Inferior parietal cortex (tissue), 1 donor: ENCODE results near the gene ZNF484.
A peak's percentile ranks its signal among the peaks of the same experiment; 100 is the strongest.
"Not testable (repeated sequence)": the region's sequence is repeated elsewhere in the genome, so short reads cannot be mapped to it uniquely, and the experiment has no call there.

Experiments used
- DNase-seq: peaks from one replicate; pipeline ENCODE4 v3.0.0-alpha.2; 2016; ENCODE audit errors: extremely low spot score

ZNF484 gene

GRCh38 chr9:92860867-92861266 lies 17.0 kb downstream of the ZNF484 start:
- DNase-seq, result peak; percentile 34

GRCh38 chr9:92857236-92857635 lies 20.6 kb downstream of the ZNF484 start:
- DNase-seq, result no peak

GRCh38 chr9:92853716-92854115 lies 24.1 kb downstream of the ZNF484 start:
- DNase-seq, result no peak

GRCh38 chr9:92850898-92851297 lies 26.9 kb downstream of the ZNF484 start:
- no peak for DNase-seq

- DNase-seq, result not testable (repeated sequence)
Measured at GRCh38 chr9:92848740-92849139, 29.1 kb downstream of the ZNF484 start.

- DNase-seq, result no peak
Measured at GRCh38 chr9:92846662-92847145, 31.1 kb downstream of the ZNF484 start.

GRCh38 chr9:92838411-92838810 lies 39.4 kb downstream of the ZNF484 start:
- DNase-seq, result not testable (repeated sequence)

GRCh38 chr9:92837191-92837590 lies 40.6 kb downstream of the ZNF484 start:
- DNase-seq, result no peak

GRCh38 chr9:92829420-92829819 lies 48.4 kb downstream of the ZNF484 start:
- DNase-seq, result no peak

GRCh38 chr9:92825065-92825464 lies 52.8 kb downstream of the ZNF484 start:
- DNase-seq, result not testable (repeated sequence)

GRCh38 chr9:92820964-92821363 lies 56.9 kb downstream of the ZNF484 start:
- DNase-seq, result no peak

- DNase-seq, result not testable (repeated sequence)
Measured at GRCh38 chr9:92819898-92820297, 57.9 kb downstream of the ZNF484 start.

GRCh38 chr9:92809629-92810326 lies 68.1 kb downstream of the ZNF484 start:
- DNase-seq, result not testable (repeated sequence)

GRCh38 chr9:92808726-92809451 lies 68.9 kb downstream of the ZNF484 start:
- peak; percentile 20 for DNase-seq

GRCh38 chr9:92807757-92808725 lies 69.8 kb downstream of the ZNF484 start:
- DNase-seq, result no peak

GRCh38 chr9:92807031-92807756 lies 70.6 kb downstream of the ZNF484 start:
- no peak for DNase-seq

GRCh38 chr9:92804727-92805126 lies 73.1 kb downstream of the ZNF484 start:
- DNase-seq, result no peak

GRCh38 chr9:92798358-92798757 lies 79.5 kb downstream of the ZNF484 start:
- DNase-seq, result no peak

- not testable (repeated sequence) for DNase-seq
Measured at GRCh38 chr9:92796337-92796804, 81.5 kb downstream of the ZNF484 start.

- no peak for DNase-seq
Measured at GRCh38 chr9:92795598-92796336, 82.1 kb downstream of the ZNF484 start.
